ENCODE data around the gene HSDL2. TPM values are rescaled to one million over a fixed set of nuclear protein-coding genes. Genes with fewer than 3 reads are reported as not detected.
A peak's percentile ranks its signal among the peaks of the same experiment; 100 is the strongest.
"Not testable (repeated sequence)": the region's sequence is repeated elsewhere in the genome, so short reads cannot be mapped to it uniquely, and the experiment has no call there.

The HSDL2 gene
- total RNA-seq, 1 donor from 2014 or later = 21.6 TPM

DNA sequence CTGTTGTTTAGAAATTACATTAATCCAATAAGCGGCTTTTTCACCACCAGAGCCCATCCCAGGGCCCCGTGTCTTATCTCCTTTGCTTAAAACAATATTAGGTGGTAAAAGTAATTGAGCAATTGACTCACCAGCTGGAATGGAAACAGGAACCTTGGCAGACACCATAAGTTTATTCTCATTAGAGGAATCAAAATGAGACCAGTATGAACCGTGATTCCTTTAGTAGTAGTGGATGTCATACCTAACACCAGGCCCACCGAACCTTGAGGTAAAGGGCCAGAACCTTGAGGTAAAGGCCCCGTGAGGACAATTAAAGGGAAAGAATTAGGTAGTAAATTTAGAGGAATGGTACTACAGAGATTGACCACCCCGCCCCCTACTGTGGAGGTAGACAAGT is 16.5 kb downstream of the HSDL2 start:
- no peak for DNase-seq (ENCODE audit: low read depth in 2 of 2)

DNA sequence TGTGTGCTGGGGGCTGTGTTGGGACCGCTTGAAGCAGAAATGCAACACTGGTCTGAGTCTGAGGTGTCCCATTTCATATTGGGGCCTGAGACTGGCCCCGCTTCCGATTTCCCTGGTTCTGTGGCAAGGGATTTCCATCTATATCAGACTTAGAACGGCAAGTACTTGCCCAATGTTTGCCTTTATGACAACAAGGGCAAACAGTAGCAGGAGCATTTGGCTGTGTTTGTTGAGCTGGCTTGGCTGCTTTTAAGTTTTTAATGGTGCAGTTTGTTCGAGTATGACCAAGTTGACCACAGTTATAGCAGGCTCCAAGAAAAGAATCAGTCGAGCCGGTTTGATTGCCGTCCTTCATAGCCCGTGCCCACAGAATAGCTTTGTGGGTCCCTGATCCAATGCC is 17.0 kb downstream of the HSDL2 start:
- DNase-seq (ENCODE audit: low read depth in 2 of 2) = no peak

DNA sequence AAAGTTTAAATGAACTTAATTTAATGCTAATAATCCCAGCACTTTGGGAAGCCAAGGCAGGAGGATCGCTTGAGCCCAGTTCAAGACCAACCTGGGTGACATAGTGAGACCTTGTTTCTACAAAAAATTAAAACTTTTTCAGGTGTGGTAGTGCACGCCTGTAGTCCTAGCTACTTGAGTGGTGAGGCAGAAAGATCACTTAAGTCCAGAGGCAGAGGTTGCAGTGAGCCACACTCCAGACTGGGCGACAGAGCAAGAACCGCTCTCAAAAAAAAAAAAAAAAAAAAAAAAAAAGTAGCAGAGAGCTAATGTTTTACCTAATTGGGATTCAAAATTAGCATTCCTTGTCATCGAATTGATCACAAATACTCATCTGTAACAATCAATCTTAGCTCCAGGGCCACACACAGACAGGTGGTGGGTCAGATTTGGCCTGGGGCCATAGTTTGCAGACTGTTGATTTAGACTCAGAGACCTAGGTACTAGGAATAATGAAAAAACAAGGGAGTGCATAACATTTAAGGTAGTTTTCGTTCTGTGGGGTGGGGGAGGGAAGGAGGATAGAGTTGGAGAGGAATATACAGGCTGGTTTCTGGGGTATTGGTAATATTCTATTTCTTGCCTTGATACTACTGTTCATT is 21.4 kb downstream of the HSDL2 start:
- no peak for DNase-seq (ENCODE audit: low read depth in 2 of 2)

DNA sequence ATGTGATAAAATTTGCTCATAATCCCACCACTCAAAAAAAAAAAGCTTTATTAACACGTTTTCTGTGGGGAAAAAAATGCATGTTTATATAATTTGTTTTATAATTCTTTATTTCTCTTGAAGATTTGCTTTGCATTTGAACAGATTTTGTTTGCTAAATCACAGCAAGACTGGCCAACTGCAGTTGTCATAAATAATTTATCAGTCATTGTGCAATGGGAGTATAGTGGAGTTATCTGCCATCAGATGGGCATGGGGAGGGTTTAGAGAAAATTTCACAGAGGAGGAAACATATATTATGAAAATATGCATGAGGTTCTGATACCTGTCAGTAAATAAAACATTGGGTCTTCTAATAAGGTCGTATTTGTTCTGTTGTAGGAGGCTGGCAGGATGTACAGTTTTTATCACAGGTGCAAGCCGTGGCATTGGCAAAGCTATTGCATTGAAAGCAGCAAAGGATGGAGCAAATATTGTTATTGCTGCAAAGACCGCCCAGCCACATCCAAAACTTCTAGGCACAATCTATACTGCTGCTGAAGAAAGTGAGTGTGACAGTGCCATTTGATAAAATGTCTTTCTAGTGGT is 23.8 kb downstream of the HSDL2 start:
- no peak for DNase-seq (ENCODE audit: low read depth in 2 of 2)

DNA sequence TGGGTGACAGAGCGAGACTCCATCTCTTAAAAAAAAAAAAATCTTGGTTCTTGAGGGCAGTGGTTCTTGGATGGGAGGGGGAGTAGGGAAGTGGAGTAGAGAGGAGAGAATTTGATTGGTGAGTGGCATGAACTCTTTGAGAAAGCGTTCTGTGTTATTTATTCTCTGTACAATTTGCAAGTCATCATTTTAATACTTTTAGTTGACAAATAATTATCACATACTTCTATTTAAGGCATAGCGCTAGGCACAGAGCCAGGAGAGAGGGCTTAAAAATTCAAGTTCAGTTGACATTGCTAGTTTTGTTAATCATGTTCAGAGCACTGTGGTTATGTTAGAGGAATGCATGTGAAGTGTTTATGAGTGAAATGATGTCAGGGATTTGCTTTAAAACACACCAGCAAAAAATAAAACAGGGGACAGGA is 24.6 kb downstream of the HSDL2 start:
- no peak for DNase-seq (ENCODE audit: low read depth in 2 of 2)

DNA sequence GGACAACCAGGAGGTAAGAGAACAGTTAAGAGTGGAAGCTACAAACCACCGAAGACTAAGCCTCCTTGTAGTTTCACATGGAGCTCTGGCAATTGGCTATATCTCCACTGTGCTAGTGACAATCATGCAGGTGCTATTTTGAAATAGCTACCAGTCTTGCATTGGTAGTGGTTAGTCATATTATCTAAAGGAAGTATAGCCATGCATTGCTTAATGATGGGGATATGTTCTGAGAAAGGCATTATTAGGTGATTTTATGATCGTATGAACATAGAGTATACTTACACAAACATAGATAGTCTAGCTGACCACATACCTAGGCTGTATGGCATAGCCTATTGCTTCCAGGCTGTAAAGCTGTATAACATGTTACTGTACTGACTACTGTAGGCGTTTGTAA is 28.4 kb downstream of the HSDL2 start:
- no peak for DNase-seq (ENCODE audit: low read depth in 2 of 2)

DNA sequence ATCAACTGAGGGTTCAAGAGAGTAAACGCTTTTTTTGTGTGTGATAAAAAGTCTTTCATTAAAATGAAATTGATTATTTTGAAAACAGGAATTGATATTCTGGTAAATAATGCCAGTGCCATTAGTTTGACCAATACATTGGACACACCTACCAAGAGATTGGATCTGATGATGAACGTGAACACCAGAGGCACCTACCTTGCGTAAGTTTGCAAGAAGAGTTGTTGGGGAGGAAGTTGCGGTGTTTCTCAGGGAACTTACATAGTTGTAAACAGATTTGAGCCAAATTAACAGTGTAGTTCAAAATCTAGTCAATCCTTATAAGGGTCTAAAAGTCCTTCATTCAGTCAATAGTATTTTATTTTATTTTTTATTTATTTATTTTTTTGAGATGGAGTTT is 28.9 kb downstream of the HSDL2 start:
- no peak for DNase-seq (ENCODE audit: low read depth in 2 of 2)

DNA sequence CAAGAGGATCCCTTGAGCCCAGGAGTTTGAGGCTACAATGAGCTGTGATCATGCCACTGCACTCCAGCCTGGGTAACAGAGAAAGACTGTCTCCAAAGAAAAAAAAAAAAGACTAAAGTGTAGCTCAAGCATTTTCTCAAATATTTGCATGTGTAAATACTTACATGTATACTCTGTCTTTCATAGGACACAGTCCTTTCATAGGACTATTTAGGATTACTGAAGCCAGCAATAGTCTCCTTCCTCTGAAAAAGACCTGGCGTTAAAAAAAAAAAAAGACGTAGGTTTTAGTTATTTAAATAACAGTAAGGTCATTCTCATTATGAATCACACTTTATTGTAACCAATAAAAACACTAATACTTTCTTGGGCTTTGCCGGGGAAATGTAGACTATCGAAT is 29.9 kb downstream of the HSDL2 start:
- no peak for DNase-seq (ENCODE audit: low read depth in 2 of 2)

DNA sequence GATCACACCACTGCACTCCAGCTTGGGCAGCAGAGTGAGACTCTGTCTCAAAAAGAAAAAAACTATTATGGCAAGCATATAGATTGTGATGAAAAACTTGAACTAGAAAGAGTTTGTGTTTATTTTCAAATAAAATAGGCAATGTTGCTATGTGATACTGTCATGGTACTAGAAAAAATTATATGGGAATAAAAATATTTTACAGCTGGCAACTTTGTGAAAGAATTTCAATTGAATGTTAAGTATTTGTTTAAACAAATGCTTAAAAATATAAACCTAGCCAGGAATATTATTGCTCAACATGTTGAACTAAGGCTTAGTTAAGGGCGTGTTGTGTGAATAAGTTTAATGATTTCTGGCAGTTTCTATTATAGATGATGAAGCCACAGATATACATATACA is 31.7 kb downstream of the HSDL2 start:
- no peak for DNase-seq (ENCODE audit: low read depth in 2 of 2)

DNA sequence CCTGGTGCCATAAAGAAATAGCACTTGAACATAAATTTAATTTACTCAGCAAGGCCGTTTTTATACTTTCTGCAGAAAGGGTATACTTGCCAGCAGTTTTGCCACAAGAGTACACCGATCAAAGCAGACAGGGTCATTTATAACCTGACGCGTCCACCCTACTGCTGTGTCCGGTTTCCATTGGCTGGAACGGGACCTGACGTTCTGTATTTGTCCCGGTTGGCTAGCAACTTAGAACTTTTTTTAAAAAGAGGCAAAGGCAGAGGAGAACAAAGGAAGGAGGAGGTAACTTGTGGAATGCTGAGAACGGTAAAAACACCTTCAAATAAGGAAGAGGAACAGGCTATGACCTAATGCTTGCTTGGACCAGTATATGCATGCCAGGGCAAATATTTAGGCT is 33.8 kb downstream of the HSDL2 start:
- DNase-seq (ENCODE audit: low read depth in 2 of 2) = not testable (repeated sequence)

DNA sequence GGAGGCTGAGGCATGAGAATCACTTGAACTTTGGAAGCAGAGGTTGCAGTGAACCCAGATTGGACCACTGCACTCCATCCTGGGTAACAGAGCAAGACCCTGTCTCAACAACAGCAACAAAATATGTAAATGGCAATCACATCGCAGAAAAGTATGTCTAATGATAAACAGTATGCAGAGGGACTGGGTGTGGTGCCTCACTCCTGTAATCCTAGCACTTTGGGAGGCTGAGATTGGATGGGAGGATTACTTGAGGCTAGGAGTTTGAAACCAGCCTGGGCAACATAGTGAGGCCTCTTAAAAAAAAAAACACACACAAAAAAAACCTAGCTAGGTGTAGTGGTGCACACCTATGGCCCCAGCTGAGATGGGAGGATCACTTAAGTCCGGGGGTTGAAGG is 40.3 kb downstream of the HSDL2 start:
- DNase-seq (ENCODE audit: low read depth in 2 of 2) = no peak

DNA sequence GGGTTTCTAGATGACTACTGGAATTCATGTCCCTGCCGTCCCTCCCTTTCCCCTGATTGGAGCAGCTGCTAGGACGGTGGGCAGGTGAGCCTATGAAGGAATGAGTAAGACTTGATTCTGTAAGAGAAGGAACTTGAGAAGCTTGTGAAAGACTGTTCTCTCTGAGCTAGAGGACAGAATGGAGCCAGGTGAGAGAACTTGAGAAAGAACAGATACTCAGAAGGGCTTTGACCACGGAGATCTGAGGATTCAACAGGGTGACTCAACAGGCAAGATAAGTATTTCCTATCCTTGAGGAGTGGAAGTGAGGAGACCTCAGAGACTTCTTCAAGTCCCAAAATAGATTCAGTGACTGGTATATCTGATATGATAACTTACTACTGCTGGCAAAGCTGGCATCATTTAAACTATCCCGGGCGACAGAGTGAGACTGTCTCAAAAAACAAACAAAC is 41.9 kb downstream of the HSDL2 start:
- no peak for DNase-seq (ENCODE audit: low read depth in 2 of 2)

DNA sequence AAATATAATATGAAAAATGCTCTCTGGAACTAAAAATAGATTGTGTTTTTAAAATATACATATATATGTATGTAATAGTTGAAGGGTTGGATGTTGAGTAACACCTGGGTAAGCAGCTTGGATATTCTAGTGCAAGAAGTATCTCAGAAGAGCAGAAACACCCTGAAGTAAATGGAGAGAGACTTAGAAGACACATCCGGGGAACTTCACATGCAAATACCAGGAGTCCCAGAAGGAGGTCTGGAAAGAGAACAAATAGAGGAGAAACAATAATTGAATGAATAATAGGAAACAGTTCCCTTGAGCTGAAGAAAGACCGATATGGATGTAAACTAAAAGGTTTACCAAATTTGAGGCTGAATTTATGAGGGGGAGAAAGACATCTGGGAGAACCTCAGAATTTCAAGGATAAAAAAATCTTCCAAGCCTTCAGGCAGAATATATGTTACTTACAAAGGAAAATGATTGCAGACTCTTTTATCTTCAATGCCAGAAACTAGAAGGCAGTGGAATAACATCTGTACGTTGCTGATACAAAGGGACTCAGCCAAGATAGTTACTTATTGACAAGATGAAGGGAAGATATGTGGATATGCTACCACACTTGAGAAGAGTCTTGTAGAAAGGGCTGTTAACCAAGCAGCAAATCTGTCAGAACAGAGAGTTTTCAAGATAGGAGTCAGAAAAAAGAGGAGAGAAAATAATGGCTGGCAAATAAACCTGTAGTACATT is 42.7 kb downstream of the HSDL2 start:
- no peak for DNase-seq (ENCODE audit: low read depth in 2 of 2)

DNA sequence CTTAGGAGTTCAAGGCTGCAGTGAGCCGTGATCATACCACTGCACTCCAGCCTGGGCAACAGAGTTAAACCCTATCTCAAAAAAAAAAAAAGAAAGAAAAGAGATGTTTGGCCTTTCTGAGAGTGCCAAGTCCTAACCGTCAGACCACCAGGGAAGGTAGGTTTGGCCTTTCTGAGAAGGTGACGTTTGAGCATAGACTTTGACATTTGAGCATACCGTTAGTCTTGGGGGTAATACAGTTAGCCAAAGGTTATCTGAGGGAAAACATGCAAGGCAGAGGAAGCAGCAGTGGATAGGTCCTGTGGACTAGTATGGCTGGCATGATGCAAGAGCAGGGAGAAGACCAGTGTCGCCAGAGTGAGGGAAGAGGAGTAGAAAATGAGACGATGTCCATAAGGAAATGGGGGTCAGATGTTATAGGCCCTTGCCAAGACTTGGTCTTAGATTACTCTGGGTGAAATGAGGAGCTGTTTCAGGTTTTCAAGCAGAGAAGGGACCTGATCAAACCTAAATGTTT is 50.2 kb downstream of the HSDL2 start:
- no peak for DNase-seq (ENCODE audit: low read depth in 2 of 2)

DNA sequence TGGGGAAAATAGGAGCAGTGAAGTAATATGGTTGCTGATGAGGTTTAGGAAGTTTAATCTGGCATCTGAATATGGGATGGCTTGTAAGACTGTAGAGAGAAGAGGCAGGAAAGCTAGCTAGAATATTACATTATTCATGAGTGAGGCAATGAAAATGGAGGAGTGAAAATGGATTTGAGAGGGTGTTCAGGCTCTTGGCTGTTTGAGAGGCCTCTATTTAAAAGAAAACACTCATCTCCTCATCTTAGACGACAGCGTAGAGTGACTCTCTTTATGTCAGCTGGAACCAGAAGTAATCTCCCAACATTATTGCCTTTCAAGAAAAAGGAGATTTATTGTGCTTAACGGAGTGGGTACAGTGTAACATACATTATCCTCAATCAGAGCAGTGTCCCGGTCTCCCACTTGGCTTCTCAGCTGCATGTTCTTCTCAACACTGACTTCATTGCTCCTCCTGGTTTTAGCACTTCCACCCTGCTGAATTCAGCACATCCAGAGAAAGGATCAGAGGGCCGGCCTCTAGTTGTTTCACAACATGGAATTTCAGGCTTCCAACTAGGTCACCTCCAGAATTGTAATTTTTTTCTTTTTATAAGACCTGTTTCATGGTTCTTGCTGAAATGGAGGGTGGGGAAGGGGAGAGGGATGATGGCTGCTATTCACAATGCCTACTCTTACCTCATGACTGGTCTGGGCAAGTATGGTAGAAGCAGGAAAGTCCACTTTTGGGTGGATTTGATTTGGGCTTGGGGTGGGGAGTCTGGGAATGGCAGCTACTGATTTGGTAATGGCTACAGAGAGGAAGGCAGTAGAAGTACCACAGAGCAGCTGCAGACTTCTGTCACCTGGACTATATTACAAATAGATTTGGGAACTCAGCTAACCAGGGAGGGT is 53.8 kb downstream of the HSDL2 start:
- no peak for DNase-seq (ENCODE audit: low read depth in 2 of 2)

DNA sequence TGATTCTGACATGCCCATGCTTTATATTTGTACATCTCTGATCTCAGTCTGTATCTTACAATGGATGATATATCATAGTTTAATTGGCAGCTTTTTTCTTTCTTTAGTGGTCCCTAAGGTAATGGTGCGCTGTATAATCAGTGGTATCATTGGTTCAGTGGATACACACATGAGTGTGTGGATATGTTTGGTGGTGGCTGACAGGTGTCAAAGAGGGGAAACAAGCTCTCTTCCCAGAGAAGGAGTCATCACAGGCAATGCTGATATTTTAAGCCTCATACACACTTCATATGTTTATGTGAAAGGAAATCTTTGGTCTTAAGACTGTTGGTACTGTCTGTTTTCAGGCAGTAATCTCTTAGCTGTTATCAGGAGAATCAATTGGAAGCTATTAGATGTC is 54.6 kb downstream of the HSDL2 start:
- no peak for DNase-seq (ENCODE audit: low read depth in 2 of 2)

DNA sequence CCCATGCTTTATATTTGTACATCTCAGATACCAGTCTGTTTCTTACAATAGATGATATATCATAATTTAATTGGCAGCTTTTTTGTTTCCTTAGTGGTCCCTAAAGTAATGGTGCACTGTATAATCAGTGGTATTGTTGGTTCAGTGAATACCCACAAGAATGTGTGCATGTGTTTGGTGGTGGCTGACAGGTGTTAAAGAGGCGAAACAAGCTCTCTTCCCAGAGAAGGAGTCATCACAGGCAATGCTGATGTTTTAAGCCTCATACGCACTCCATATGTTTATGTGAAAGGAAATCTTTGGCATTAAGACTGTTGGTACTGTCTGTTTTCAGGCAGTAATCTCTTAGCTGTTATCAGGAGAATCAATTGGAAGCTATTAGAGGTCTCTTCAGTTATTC is 57.5 kb downstream of the HSDL2 start:
- DNase-seq (ENCODE audit: low read depth in 2 of 2) = no peak

DNA sequence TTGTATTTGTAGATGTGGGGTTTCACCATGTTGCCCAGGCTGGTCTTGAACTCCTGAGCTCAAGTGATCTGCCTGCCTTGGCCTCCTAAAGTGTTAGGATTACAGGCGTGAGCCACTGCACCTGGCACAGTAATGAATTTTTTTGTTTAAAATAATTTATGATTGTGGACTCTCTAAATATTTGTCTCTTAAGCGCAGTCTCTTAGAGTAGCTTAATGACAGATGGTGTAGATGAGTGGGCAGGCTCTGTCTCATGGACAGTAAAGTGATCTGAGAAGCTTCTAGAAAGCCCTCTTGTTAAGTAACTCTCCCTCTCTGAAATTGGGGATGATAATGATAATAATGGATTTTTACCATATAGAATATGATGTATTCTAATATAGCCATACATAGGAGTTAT is 59.3 kb downstream of the HSDL2 start:
- DNase-seq (ENCODE audit: low read depth in 2 of 2) = no peak

DNA sequence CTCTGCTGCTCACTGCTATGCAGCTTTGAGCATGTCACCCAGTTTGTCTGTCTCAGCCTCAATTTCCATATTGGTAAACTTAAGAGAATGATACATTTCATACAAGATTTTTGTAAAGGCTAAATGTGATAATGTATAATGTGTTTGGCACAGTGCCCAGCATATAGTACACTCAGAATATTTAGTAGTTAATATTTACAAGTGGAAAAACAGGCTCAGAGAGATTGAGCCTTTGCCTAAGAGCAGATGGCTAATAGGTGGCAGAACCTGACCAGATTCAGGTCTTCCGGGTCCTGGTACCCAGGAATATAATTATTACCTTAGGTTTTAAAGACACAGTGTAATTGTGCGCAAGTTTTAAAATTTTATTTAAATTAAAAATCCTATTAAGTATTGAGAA is 59.9 kb downstream of the HSDL2 start:
- DNase-seq (ENCODE audit: low read depth in 2 of 2) = no peak

DNA sequence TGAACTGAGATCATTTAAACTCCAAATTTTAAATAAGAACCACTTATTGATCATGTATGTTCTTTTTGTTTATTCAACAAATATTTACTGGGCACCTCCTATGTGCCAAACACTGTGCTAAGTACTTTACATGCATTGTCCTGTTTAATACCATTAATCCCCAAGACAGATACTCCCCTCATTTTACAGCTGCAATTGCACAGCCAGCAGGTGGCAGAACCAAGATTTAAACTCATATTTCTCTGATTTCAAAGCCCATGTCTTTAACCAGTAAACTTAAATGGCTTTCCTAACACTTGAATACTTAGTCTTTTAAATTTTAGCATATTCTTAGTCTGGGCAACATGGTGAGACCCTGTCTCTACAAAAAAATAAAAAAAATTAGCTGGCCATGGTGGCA is 63.3 kb downstream of the HSDL2 start:
- DNase-seq (ENCODE audit: low read depth in 2 of 2) = peak; percentile 25 to 40

DNA sequence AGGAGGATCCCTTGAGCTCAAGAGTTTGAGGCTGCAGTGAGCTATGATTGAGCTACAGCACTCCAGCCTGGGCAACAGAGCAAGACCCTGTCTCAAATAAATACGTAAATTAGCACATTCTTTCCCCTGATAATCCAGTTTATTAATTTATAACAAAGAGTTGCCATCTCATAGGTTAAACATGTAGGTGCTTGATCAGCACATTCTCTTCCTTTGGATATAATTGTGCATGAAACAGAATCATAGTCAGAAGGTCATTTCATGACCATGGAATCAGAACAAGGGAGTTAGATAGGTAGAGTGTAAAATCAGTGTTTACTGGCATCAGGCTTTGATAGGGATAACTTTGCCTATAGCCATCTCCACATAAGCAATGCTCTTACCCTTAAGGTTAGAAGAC is 63.7 kb downstream of the HSDL2 start:
- DNase-seq (ENCODE audit: low read depth in 2 of 2) = no peak

DNA sequence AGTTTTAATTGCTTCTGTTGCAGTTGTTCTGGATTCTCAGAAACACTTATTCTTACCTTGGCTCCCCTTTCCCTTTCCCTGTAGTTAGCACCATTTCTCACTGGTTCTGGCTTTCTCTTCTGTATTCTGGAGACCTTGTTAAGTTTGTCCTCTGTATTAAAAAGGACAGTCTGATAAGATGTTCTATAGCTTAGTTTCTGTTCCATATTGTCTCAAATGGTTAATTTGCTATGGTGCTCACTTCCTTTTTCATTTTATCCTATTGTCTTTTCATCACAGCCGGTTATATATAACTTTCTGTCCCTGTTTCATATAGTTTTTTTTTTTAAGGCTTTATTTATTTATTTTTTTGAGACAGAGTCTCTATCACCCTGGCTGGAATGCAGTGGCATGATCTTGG is 65.3 kb downstream of the HSDL2 start:
- DNase-seq (ENCODE audit: low read depth in 2 of 2) = no peak

All from dermis microvascular lymphatic vessel endothelial cell (primary cell).